Brain microvascular endothelial cell (primary cell): ENCODE measurements around the gene ARHGAP8.

Experiments used
- DNase-seq: peaks from one replicate; pipeline ENCODE4 v3.0.0-alpha.2; 2020
- H3K27ac ChIP-seq: fragments of 250-450 bp; sonication (Bioruptor Pico); 2 replicates; pipeline ENCODE4 v1.5.1; 2020; ENCODE audit warnings: mild to moderate bottlenecking, moderate library complexity
- H3K27me3 ChIP-seq: fragments of 250-450 bp; sonication (Bioruptor Pico); replicated peaks from 2 replicates; pipeline ENCODE4 v1.5.1; 2020; ENCODE audit warnings: mild to moderate bottlenecking
- H3K36me3 ChIP-seq: fragments of 250-450 bp; sonication (Bioruptor Pico); replicated peaks from 2 replicates; pipeline ENCODE4 v1.5.1; 2020; ENCODE audit warnings: mild to moderate bottlenecking
- H3K4me3 ChIP-seq: 2 replicates; pipeline ENCODE4 v1.5.1; 2011; ENCODE audit warnings: low read depth, mild to moderate bottlenecking, control low read depth, low read length, moderate library complexity
- in situ Hi-C: cut with HindIII; loops from 2 replicates; pipeline ENCODE4 v1.10.0; 2017; ENCODE audit warnings: low sequenced_read_pairs, low pct_ligation_motif_present
- TF ChIP-seq, protein P1 (sequence below): IDR thresholded peaks from 2 replicates; pipeline ENCODE4 v1.5.1; 2011; ENCODE audit warnings: low read depth, mild to moderate bottlenecking, moderate library complexity, low read length, control low read depth, inconsistent platforms; ENCODE audit errors: missing control alignments

The ARHGAP8 gene

DNA sequence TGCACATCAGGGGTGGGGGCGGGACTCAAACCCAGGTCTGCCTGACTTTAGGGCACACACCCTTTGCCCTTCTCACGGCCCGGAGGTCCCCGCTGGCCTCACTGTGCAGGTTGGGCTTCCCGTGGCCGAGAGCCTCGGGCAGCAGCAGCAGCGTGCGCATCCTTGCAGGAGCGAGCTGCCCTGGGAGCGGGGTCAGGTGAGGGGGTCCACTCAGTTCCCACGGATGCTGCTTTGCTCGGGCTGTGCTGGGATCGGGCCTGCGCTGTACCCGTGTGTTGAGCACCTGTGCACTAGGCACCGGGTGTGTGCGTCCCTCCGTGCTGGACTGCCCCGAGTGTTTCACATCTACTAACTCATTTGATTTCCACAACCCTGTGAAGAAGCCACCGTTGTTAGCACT, 25.2 kb upstream of the ARHGAP8 start:
- in situ Hi-C loops, result no loop called here
- no peaks in the 10 kb centered on the region for H3K36me3 ChIP-seq
- TF ChIP-seq, protein P1, sequence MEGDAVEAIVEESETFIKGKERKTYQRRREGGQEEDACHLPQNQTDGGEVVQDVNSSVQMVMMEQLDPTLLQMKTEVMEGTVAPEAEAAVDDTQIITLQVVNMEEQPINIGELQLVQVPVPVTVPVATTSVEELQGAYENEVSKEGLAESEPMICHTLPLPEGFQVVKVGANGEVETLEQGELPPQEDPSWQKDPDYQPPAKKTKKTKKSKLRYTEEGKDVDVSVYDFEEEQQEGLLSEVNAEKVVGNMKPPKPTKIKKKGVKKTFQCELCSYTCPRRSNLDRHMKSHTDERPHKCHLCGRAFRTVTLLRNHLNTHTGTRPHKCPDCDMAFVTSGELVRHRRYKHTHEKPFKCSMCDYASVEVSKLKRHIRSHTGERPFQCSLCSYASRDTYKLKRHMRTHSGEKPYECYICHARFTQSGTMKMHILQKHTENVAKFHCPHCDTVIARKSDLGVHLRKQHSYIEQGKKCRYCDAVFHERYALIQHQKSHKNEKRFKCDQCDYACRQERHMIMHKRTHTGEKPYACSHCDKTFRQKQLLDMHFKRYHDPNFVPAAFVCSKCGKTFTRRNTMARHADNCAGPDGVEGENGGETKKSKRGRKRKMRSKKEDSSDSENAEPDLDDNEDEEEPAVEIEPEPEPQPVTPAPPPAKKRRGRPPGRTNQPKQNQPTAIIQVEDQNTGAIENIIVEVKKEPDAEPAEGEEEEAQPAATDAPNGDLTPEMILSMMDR, result no peak
- H3K4me3 ChIP-seq, result no peak overlapping the region
- DNase-seq, result no peak
- H3K27me3 ChIP-seq, result no peaks in the 10 kb centered on the region
- no peak overlapping the region for H3K27ac ChIP-seq

DNA sequence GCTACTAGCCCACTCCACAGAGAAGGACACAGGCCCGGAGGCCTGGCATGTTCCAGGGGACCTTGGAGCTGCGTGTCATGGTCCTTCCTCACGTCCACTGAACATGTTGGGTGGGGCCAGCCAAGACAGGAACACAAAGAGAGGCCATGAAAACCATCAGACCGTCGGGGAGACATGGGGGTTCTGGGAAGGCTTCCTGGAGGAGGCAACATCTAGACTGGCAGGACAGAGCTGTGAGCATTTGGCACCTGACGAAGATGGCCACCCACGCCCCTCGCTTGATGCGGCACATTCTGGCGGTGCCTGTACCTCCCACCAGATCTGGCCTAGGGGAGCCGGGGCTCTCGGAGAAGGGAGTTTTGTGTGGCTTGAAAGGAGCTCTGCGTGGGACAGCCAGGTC, 24.7 kb upstream of the ARHGAP8 start:
- Histone ChIP-seq H3K27ac (no peak overlapping the region), H3K27me3 (no peaks in the 10 kb centered on the region), H3K36me3 (no peaks in the 10 kb centered on the region), H3K4me3 (no peak overlapping the region)
- no peak for DNase-seq
- TF ChIP-seq, protein P1, result no peak
- in situ Hi-C loops, result no loop called here

DNA sequence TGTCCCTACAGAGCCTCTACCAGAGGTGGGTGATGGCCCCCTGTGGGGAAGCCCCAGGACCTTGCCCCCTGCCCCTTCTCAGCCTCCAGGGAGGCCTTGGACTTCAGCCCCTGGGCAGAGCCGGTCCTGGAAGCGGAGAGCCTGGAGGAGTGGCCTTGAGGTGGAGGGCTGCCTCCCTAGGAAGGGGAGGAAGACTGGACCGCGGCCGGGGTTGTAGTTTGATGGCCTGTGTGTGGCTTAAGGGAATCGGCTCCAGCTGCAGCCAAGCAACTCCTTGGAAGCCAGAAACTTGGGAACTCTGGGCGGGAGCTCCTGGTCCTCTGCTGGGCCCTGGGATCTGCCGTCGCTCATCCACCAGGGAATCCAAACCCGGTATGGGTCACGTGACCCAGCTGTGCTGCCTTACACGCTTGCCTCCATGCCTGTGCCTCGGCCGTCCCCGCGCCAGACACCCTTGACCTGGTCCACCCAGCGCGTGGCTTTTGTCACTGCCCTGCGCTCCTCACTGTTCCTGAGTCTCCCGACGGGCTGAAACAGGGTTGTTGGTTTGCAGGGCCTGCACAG, 23.5 kb upstream of the ARHGAP8 start:
- TF ChIP-seq, protein P1, result no peak

DNA sequence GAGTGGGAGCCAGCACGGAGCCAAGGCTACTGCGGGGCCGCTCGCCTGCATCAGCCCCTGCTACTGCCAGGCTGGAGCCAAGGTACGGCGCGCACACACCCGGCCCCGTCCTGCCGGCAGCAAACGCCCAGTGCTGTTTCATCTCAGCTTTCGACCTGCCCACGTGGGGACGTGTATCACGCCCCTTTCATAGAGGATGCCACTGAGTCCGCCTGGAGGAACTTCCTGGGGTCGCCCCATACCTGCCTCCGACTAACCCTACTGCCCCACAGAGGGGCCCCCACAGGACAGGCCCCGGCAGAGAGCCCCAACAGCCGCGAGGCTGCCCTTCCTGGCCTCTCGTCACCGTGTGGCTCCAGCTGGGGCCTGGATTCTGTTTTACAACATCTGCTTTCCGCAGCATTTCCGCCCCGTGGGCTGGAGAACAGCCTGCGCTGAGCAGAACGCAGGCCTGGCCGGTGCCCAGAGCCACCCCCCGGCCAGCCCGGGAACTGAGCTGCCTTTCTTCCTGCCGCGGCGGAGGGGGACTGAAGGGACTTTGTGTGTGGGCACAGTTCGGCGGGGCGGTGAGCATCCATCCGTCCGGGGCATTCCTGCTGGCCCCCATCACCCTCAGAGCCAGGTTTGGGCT, 22.9 kb upstream of the ARHGAP8 start:
- DNase-seq, result peak; percentile 35
- in situ Hi-C loops, result no loop called here
- TF ChIP-seq, protein P1, result peak; percentile 68
- Histone ChIP-seq H3K36me3 (no peaks in the 10 kb centered on the region), H3K27ac (no peak overlapping the region), H3K4me3 (no peak overlapping the region), H3K27me3 (no peaks in the 10 kb centered on the region)

More for the DNA sequence above, 23.5 kb upstream of the ARHGAP8 start:
- in situ Hi-C loops, result no loop called here
- H3K36me3 ChIP-seq, result no peaks in the 10 kb centered on the region
- no peak overlapping the region for H3K4me3 ChIP-seq
- no peak for DNase-seq
- H3K27ac ChIP-seq, result no peak overlapping the region
- H3K27me3 ChIP-seq, result no peaks in the 10 kb centered on the region

DNA sequence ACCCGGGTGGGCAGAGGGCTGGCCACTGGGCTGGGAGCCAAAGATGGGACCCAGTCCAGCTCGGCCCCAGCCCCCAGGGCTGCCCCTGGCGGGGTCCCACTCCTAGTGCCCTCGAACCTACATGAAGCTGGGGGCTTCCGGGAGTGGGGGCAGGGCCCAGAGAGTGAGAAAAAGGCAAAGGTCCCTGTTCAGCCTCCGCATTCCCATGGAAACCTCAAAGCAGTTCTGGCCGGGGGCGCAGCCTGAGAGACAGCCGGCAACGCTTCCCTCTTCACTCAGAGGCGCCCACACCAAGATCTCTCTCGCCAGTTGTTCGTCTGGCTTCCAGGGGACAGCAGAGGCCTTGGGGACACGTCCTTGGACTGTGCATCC, 22.4 kb upstream of the ARHGAP8 start:
- Histone ChIP-seq H3K27me3 (no peaks in the 10 kb centered on the region), H3K27ac (no peak overlapping the region), H3K4me3 (no peak overlapping the region), H3K36me3 (no peaks in the 10 kb centered on the region)
- no peak for DNase-seq
- TF ChIP-seq, protein P1, result no peak
- in situ Hi-C loops, result no loop called here
